SK-N-SH treated with all-trans-retinoic acid at 6 μM for 48 hours (cell line): ENCODE results near the gene FGF2.

ENCODE experiments used
- ATAC-seq: fragments of 200-7000 bp; cut with Tn5 transposase; 3 replicates; pipeline ENCODE4 v1.9.1; 2020; ENCODE audit warnings: mild to moderate bottlenecking, moderate library complexity
- ARNTL ChIP-seq: fragments of 450-650 bp; formaldehyde crosslinking; IDR thresholded peaks from 2 replicates; pipeline ENCODE4 v1.5.0; 2020; ENCODE audit warnings: low read depth, mild to moderate bottlenecking, moderate library complexity, borderline replicate concordance
- BACH2 ChIP-seq: fragments of 250-450 bp; sonication (Bioruptor Pico); IDR thresholded peaks from 2 replicates; pipeline ENCODE4 v1.9.0; 2021; ENCODE audit warnings: mild to moderate bottlenecking, borderline replicate concordance
- CSDC2 ChIP-seq: fragments of 250-450 bp; sonication (Bioruptor Pico); IDR thresholded peaks from 2 replicates; pipeline ENCODE4 v1.5.0; 2020; ENCODE audit warnings: mild to moderate bottlenecking, moderate library complexity
- CSRNP3 ChIP-seq: fragments of 250-450 bp; sonication (Bioruptor Pico); IDR thresholded peaks from 2 replicates; pipeline ENCODE4 v1.5.1; 2021; ENCODE audit warnings: mild to moderate bottlenecking, moderate library complexity
- ESRRG ChIP-seq: fragments of 250-450 bp; sonication (Bioruptor Pico); IDR thresholded peaks from 2 replicates; pipeline ENCODE4 v1.6.1; 2021; ENCODE audit warnings: mild to moderate bottlenecking
- GLIS3 ChIP-seq: fragments of 250-450 bp; sonication (Bioruptor Pico); IDR thresholded peaks from 2 replicates; pipeline ENCODE4 v1.5.0; 2020; ENCODE audit warnings: mild to moderate bottlenecking, moderate library complexity
- OSR1 ChIP-seq: fragments of 250-450 bp; sonication (Bioruptor Pico); IDR thresholded peaks from 2 replicates; pipeline ENCODE4 v1.8.0; 2022; ENCODE audit warnings: moderate library complexity, mild to moderate bottlenecking, inconsistent platforms
- PATZ1 ChIP-seq: fragments of 250-450 bp; sonication (Bioruptor Pico); IDR thresholded peaks from 2 replicates; pipeline ENCODE4 v1.8.0; 2020; ENCODE audit warnings: mild to moderate bottlenecking, moderate library complexity, borderline replicate concordance
- POU6F1 ChIP-seq: fragments of 250-450 bp; sonication (Bioruptor Pico); IDR thresholded peaks from 2 replicates; pipeline ENCODE4 v1.8.0; 2021; ENCODE audit warnings: low read depth, mild to moderate bottlenecking, moderate library complexity, borderline replicate concordance
- PPARA ChIP-seq: fragments of 250-450 bp; sonication (Bioruptor Pico); IDR thresholded peaks from 2 replicates; pipeline ENCODE4 v1.5.0; 2020; ENCODE audit warnings: mild to moderate bottlenecking, borderline replicate concordance
- RARB ChIP-seq: fragments of 250-450 bp; sonication (Bioruptor Pico); IDR thresholded peaks from 2 replicates; pipeline ENCODE4 v1.8.0; 2021; ENCODE audit warnings: mild to moderate bottlenecking, moderate library complexity
- TCF4 ChIP-seq: fragments of 250-450 bp; sonication (Bioruptor Pico); IDR thresholded peaks from 2 replicates; pipeline ENCODE4 v1.8.0; 2021; ENCODE audit warnings: mild to moderate bottlenecking, moderate library complexity, borderline replicate concordance
- TOX ChIP-seq: fragments of 250-450 bp; sonication (Bioruptor Pico); IDR thresholded peaks from 2 replicates; pipeline ENCODE4 v1.8.0; 2021; ENCODE audit warnings: mild to moderate bottlenecking, moderate library complexity, borderline replicate concordance
- ZC3H10 ChIP-seq: fragments of 250-450 bp; sonication (Bioruptor Pico); IDR thresholded peaks from 2 replicates; pipeline ENCODE4 v1.5.1; 2021; ENCODE audit warnings: mild to moderate bottlenecking, moderate library complexity
- ZFP3 ChIP-seq: fragments of 250-450 bp; sonication (Bioruptor Pico); IDR thresholded peaks from 2 replicates; pipeline ENCODE4 v1.5.0; 2020; ENCODE audit warnings: mild to moderate bottlenecking, moderate library complexity
- ZFP30 ChIP-seq: fragments of 450-650 bp; formaldehyde crosslinking; IDR thresholded peaks from 2 replicates; pipeline ENCODE4 v1.5.0; 2022; ENCODE audit warnings: mild to moderate bottlenecking, moderate library complexity
- ZNF565 ChIP-seq: fragments of 450-650 bp; formaldehyde crosslinking; conservative IDR thresholded peaks from 2 replicates; pipeline ENCODE4 v1.5.0; 2020; ENCODE audit warnings: low read depth, mild to moderate bottlenecking, moderate library complexity
- ZNF70 ChIP-seq: fragments of 450-650 bp; formaldehyde crosslinking; IDR thresholded peaks from 2 replicates; pipeline ENCODE4 v1.5.0; 2020; ENCODE audit warnings: mild to moderate bottlenecking, moderate library complexity
- ZNF8 ChIP-seq: fragments of 450-650 bp; formaldehyde crosslinking; IDR thresholded peaks from 2 replicates; pipeline ENCODE4 v1.5.0; 2020; ENCODE audit warnings: mild to moderate bottlenecking, moderate library complexity
- TF ChIP-seq, protein P1 (sequence below): fragments of 250-450 bp; sonication (Bioruptor Pico); IDR thresholded peaks from 2 replicates; pipeline ENCODE4 v1.5.0; 2020; ENCODE audit warnings: mild to moderate bottlenecking, moderate library complexity
- TF ChIP-seq, protein P2 (sequence below): fragments of 250-450 bp; sonication (Bioruptor Pico); IDR thresholded peaks from 2 replicates; pipeline ENCODE4 v1.5.1; 2020; ENCODE audit warnings: low read depth, mild to moderate bottlenecking, moderate library complexity

FGF2 gene

GRCh38 chr4:122832732-122833131, 6.1 kb downstream of the FGF2 start (continued):
- TF ChIP-seq, protein P1, sequence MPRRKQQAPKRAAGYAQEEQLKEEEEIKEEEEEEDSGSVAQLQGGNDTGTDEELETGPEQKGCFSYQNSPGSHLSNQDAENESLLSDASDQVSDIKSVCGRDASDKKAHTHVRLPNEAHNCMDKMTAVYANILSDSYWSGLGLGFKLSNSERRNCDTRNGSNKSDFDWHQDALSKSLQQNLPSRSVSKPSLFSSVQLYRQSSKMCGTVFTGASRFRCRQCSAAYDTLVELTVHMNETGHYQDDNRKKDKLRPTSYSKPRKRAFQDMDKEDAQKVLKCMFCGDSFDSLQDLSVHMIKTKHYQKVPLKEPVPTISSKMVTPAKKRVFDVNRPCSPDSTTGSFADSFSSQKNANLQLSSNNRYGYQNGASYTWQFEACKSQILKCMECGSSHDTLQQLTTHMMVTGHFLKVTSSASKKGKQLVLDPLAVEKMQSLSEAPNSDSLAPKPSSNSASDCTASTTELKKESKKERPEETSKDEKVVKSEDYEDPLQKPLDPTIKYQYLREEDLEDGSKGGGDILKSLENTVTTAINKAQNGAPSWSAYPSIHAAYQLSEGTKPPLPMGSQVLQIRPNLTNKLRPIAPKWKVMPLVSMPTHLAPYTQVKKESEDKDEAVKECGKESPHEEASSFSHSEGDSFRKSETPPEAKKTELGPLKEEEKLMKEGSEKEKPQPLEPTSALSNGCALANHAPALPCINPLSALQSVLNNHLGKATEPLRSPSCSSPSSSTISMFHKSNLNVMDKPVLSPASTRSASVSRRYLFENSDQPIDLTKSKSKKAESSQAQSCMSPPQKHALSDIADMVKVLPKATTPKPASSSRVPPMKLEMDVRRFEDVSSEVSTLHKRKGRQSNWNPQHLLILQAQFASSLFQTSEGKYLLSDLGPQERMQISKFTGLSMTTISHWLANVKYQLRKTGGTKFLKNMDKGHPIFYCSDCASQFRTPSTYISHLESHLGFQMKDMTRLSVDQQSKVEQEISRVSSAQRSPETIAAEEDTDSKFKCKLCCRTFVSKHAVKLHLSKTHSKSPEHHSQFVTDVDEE: no peak
- no peak for TF ChIP-seq ZNF70 (CRISPR knock-in tag)
- TF ChIP-seq PPARA (CRISPR knock-in tag): no peak
- TF ChIP-seq ZNF8: no peak
- no peak for TF ChIP-seq GLIS3 (CRISPR knock-in tag)
- no peak for TF ChIP-seq ZNF565 (CRISPR knock-in tag)
- no peak for TF ChIP-seq TOX
- TF ChIP-seq ARNTL (CRISPR knock-in tag): no peak
- TF ChIP-seq ESRRG: no peak
- TF ChIP-seq RARB (CRISPR knock-in tag): no peak
- no peak for TF ChIP-seq ZFP30 (CRISPR knock-in tag)

- ATAC-seq: 0 out of 3 replicates have a peak, but pooled peaks have one; percentile 10
These were observed 7.4 kb downstream of the FGF2 start for GRCh38 chr4:122833999-122834398.

More at GRCh38 chr4:122833999-122834398, 7.4 kb downstream of the FGF2 start:
- TF ChIP-seq ZNF8 (no peak), ZNF70 (CRISPR knock-in tag) (no peak), ZFP3 (no peak), ZC3H10 (CRISPR knock-in tag) (no peak), PATZ1 (CRISPR knock-in tag) (no peak), RARB (CRISPR knock-in tag) (no peak), CSRNP3 (CRISPR knock-in tag) (no peak), CSDC2 (CRISPR knock-in tag) (no peak), ESRRG (no peak), ZNF565 (CRISPR knock-in tag) (no peak), ZFP30 (CRISPR knock-in tag) (no peak), BACH2 (no peak), GLIS3 (CRISPR knock-in tag) (no peak), POU6F1 (CRISPR knock-in tag) (no peak), OSR1 (CRISPR knock-in tag) (no peak), PPARA (CRISPR knock-in tag) (no peak), TOX (no peak), TCF4 (CRISPR knock-in tag) (no peak), ARNTL (CRISPR knock-in tag) (no peak)
- TF ChIP-seq, protein P2, sequence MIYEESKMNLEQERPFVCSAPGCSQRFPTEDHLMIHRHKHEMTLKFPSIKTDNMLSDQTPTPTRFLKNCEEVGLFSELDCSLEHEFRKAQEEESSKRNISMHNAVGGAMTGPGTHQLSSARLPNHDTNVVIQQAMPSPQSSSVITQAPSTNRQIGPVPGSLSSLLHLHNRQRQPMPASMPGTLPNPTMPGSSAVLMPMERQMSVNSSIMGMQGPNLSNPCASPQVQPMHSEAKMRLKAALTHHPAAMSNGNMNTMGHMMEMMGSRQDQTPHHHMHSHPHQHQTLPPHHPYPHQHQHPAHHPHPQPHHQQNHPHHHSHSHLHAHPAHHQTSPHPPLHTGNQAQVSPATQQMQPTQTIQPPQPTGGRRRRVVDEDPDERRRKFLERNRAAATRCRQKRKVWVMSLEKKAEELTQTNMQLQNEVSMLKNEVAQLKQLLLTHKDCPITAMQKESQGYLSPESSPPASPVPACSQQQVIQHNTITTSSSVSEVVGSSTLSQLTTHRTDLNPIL (CRISPR knock-in tag): no peak
